CD14-positive monocyte (primary cell): ENCODE data around the gene EEF1AKMT2. TPM values are rescaled to one million over a fixed set of nuclear protein-coding genes. Genes with fewer than 3 reads are reported as not detected.
A peak's percentile ranks its signal among the peaks of the same experiment; 100 is the strongest.

Experiments
- DNase-seq, 3 donors: peaks; one replicate each; pipeline ENCODE4 v3.0.0-alpha.2; 2011 to 2022
- H2AFZ ChIP-seq: 2 replicates; pipeline ENCODE4 v1.6.0; 2012; ENCODE audit warnings: mild to moderate bottlenecking, low read depth, low read length, inconsistent platforms; ENCODE audit not compliant: insufficient read depth, poor library complexity, severe bottlenecking
- H3K27ac ChIP-seq, 2 donors: 1 replicate in 1 of 2; 2 replicates in 1 of 2; pipeline ENCODE4 v1.5.1; 2012 to 2013; ENCODE audit warnings: low read length in 2 of 2, control low read depth in 1 of 2, inconsistent platforms in 1 of 2, low read depth in 1 of 2, mild to moderate bottlenecking in 1 of 2
- H3K27me3 ChIP-seq, 2 donors: one replicate each; pipeline versions ENCODE4 v1.6.0 to v1.6.1; 2011 to 2013; ENCODE audit warnings: low read length in 2 of 2; ENCODE audit not compliant: control insufficient read depth in 2 of 2, insufficient read depth in 2 of 2
- H3K36me3 ChIP-seq, 2 donors: replicated peaks in 1 of 2; 1 replicate in 1 of 2; 2 replicates in 1 of 2; pipeline versions ENCODE4 v1.5.1 to v1.6.1; 2012 to 2013; ENCODE audit warnings: low read length in 2 of 2, control low read depth in 1 of 2, inconsistent platforms in 1 of 2, mild to moderate bottlenecking in 1 of 2; ENCODE audit not compliant: insufficient read depth in 2 of 2, control insufficient read depth in 1 of 2
- H3K4me1 ChIP-seq, 2 donors: 1 replicate in 1 of 2; 2 replicates in 1 of 2; pipeline versions ENCODE4 v1.5.1 to v1.6.1; 2012 to 2013; ENCODE audit warnings: low read length in 2 of 2, control low read depth in 1 of 2, inconsistent platforms in 1 of 2, mild to moderate bottlenecking in 1 of 2, moderate library complexity in 1 of 2; ENCODE audit not compliant: insufficient read depth in 2 of 2, control insufficient read depth in 1 of 2
- H3K4me2 ChIP-seq: replicated peaks from 2 replicates; pipeline ENCODE3; 2012; ENCODE audit warnings: low read length, moderate library complexity, mild to moderate bottlenecking; ENCODE audit not compliant: poor library complexity, severe bottlenecking; ENCODE audit errors: extremely low read depth
- H3K4me3 ChIP-seq, 3 experiments: fragments of 200-600 bp in 1 of 3; sonication (generic) in 1 of 3; replicated peaks in 1 of 3; 1 replicate in 2 of 3; 2 replicates in 1 of 3; pipeline ENCODE4 v1.5.1; 2011 to 2013; ENCODE audit warnings: low read length in 3 of 3, mild to moderate bottlenecking in 3 of 3, control low read depth in 2 of 3, low read depth in 2 of 3, inconsistent platforms in 1 of 3, moderate library complexity in 1 of 3
- H3K79me2 ChIP-seq: 2 replicates; pipeline ENCODE4 v1.6.0; 2012; ENCODE audit warnings: mild to moderate bottlenecking, control low read depth, inconsistent platforms, low read length, moderate library complexity; ENCODE audit not compliant: insufficient read depth
- H3K9ac ChIP-seq: 2 replicates; pipeline ENCODE4 v1.6.0; 2017; ENCODE audit warnings: low read length, mild to moderate bottlenecking; ENCODE audit not compliant: insufficient read depth, poor library complexity, severe bottlenecking
- H3K9me3 ChIP-seq, 2 donors: replicated peaks in 1 of 2; 1 replicate in 1 of 2; 2 replicates in 1 of 2; pipeline versions ENCODE4 v1.5.1 to v1.6.1; 2012 to 2013; ENCODE audit warnings: low read length in 2 of 2, control low read depth in 1 of 2; ENCODE audit not compliant: control insufficient read depth in 1 of 2, insufficient read depth in 1 of 2
- H4K20me1 ChIP-seq: 2 replicates; pipeline ENCODE4 v1.6.0; 2012; ENCODE audit warnings: mild to moderate bottlenecking, low read length, control low read depth, moderate library complexity; ENCODE audit not compliant: insufficient read depth
- H3K27ac Mint-ChIP-seq, 7 donors: one replicate each; pipeline ENCODE4 v1.8.0; 2020; ENCODE audit warnings: mild to moderate bottlenecking in 7 of 7, mixed read lengths in 7 of 7, moderate library complexity in 6 of 7, inconsistent platforms in 2 of 7
- H3K27me3 Mint-ChIP-seq, 3 donors: one replicate each; pipeline ENCODE4 v1.8.0; 2021 to 2022; ENCODE audit warnings: low read depth in 3 of 3, mild to moderate bottlenecking in 3 of 3, mixed read lengths in 3 of 3, moderate library complexity in 3 of 3, inconsistent platforms in 1 of 3
- H3K36me3 Mint-ChIP-seq, 2 donors: one replicate each; pipeline ENCODE4 v1.8.0; 2020; ENCODE audit warnings: mixed read lengths in 2 of 2, inconsistent platforms in 1 of 2, mild to moderate bottlenecking in 1 of 2
- H3K4me1 Mint-ChIP-seq: one replicate; pipeline ENCODE4 v1.8.0; 2020; ENCODE audit warnings: mild to moderate bottlenecking, mixed read lengths
- H3K4me3 Mint-ChIP-seq, 2 donors: one replicate each; pipeline ENCODE4 v1.8.0; 2020; ENCODE audit warnings: mild to moderate bottlenecking in 2 of 2, mixed read lengths in 2 of 2, moderate library complexity in 1 of 2
- H3K9me3 Mint-ChIP-seq, 7 donors: one replicate each; pipeline ENCODE4 v1.8.0; 2020 to 2022; ENCODE audit warnings: mixed read lengths in 7 of 7, mild to moderate bottlenecking in 6 of 7, moderate library complexity in 6 of 7, inconsistent platforms in 2 of 7
- WGBS: methylation state at CpG from one replicate; pipeline ENCODE4 v1.1.5; 2013; ENCODE audit warnings: missing lambda C conversion rate; ENCODE audit not compliant: insufficient coverage; 5-methylcytosine and 5-hydroxymethylcytosine counted together
- intact Hi-C, 2 donors: fragments of 100-400 bp; cut with micrococcal nuclease; formaldehyde crosslinking; loops; one replicate each; pipeline versions ENCODE4 v1.15.0 to v1.15.1; 2023
- polyA plus RNA-seq, 3 donors: library from polyadenylated mRNA; depleted of rRNA in 1 of 3; unstranded in 2 of 3; stranded (reverse) in 1 of 3; fragments of 300-500 nt in 2 of 3; fragments of >200 nt in 1 of 3; fragmentation: Illumina TruSeq in 2 of 3; gene quantifications; 1 replicate in 2 of 3; 2 replicates in 1 of 3; pipeline ENCODE4 v1.2.3, GENCODE V29; 2012 to 2021
- TF ChIP-seq, protein P1 (sequence below): fragments of 200-600 bp; IDR thresholded peaks from one replicate; pipeline ENCODE4 v1.8.0; 2022; ENCODE audit warnings: antibody characterized with exemption, mild to moderate bottlenecking

Gene EEF1AKMT2
- polyA plus RNA-seq, 3 donors, result 7.6 to 13.6 (median 8.2) TPM

DNA sequence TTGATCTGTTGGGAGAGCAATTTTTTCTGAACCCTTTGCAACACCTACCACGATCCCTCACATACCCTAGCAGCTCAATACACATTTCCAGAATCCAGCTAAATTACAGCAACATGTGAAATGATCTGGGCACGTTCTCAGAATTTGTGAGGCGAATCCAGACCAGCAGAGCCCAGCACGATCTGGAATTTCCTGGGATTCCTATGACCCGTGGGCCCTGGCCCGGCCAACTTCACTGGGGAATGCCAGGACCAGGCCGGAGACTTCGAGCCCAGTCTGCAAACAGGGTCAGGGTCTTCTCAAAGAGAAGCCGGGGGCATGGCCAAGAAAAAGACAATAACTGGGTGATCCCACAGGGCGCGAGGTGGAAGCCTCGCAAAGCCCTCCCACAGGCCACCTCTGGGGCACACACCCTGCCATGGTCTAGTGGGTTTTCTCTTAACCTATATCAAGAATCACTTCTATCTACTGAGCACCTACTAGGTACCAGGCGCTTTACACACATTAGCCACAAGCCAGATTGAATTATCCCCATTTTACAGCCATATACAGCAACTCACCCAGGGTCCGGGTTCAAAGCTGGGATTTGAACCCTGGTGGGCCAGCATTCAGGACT, 81.3 kb downstream of the EEF1AKMT2 start:
- WGBS, result 98% methylated on average over 13 of the region's 14 CpGs
- Mint-ChIP-seq H3K9me3 (no peaks in the 10 kb centered on the region), H3K27me3 (peaks cover 0 to 1% (median 0%) of the 10 kb centered on the region in 3 donors), H3K4me1 (peaks cover 65% of the 10 kb centered on the region), H3K36me3 (peaks cover 31 to 41% of the 10 kb centered on the region in 2 donors), H3K4me3 (peak overlapping the region in 1 of 2 donors; percentile 75), H3K27ac (peak overlapping the region; percentile 21 to 92 (median 76))
- H3K27ac ChIP-seq, result peak overlapping the region; percentile 37 to 77
- no peak for DNase-seq
- H3K4me1 ChIP-seq, result peaks cover 49 to 62% of the 10 kb centered on the region in 2 donors
- H3K79me2 ChIP-seq, result peaks cover 99% of the 10 kb centered on the region
- H2AFZ ChIP-seq, result no peak overlapping the region
- H3K4me2 ChIP-seq, result peak overlapping the region; percentile 48
- peak overlapping the region in 1 of 3 experiments; percentile 33 for H3K4me3 ChIP-seq
- peaks cover 18 to 20% of the 10 kb centered on the region in 2 donors for H3K36me3 ChIP-seq
- no peaks in the 10 kb centered on the region for H3K27me3 ChIP-seq
- intact Hi-C loops, result no loop called here
- peak overlapping the region; percentile 19 for H3K9ac ChIP-seq
- H4K20me1 ChIP-seq, result peaks cover 100% of the 10 kb centered on the region
- TF ChIP-seq, protein P1, sequence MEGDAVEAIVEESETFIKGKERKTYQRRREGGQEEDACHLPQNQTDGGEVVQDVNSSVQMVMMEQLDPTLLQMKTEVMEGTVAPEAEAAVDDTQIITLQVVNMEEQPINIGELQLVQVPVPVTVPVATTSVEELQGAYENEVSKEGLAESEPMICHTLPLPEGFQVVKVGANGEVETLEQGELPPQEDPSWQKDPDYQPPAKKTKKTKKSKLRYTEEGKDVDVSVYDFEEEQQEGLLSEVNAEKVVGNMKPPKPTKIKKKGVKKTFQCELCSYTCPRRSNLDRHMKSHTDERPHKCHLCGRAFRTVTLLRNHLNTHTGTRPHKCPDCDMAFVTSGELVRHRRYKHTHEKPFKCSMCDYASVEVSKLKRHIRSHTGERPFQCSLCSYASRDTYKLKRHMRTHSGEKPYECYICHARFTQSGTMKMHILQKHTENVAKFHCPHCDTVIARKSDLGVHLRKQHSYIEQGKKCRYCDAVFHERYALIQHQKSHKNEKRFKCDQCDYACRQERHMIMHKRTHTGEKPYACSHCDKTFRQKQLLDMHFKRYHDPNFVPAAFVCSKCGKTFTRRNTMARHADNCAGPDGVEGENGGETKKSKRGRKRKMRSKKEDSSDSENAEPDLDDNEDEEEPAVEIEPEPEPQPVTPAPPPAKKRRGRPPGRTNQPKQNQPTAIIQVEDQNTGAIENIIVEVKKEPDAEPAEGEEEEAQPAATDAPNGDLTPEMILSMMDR, result no peak
- H3K9me3 ChIP-seq, result no peaks in the 10 kb centered on the region

DNA sequence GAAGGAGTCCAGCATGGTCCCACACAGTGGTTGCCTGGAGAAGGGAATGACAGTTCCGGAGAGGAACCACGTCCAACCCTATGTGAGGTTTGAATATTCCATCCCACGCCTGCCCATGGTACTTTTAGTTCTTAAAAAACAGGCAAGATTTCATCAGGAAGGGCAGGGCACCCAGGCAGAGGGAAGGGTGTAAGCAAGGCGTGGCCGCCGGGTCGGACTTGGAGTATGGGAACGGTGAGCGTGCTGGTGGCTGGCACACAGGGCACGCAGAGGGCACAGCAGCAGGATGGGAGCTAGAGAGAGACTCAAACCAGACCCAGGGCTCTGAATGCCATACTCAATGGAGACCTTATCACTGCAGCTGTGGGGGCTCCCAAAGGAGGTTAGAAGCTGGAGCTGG, 81.8 kb downstream of the EEF1AKMT2 start:
- peaks cover 100% of the 10 kb centered on the region for H4K20me1 ChIP-seq
- H3K4me3 ChIP-seq, result peak overlapping the region in 1 of 3 experiments; percentile 33
- H3K36me3 Mint-ChIP-seq, result peaks cover 35 to 46% of the 10 kb centered on the region in 2 donors
- intact Hi-C loops, result loop anchor here in 1 of 2 donors (5.0 kb wide), 1 partner anchor 32 kb away; the partner anchor contains the start of gene FAM53B
- peaks cover 0 to 1% (median 0%) of the 10 kb centered on the region in 3 donors for H3K27me3 Mint-ChIP-seq
- no peaks in the 10 kb centered on the region for H3K27me3 ChIP-seq
- TF ChIP-seq, protein P1, result no peak
- H3K4me1 ChIP-seq, result peaks cover 49 to 62% of the 10 kb centered on the region in 2 donors
- peak overlapping the region; percentile 37 to 77 for H3K27ac ChIP-seq
- peaks cover 99% of the 10 kb centered on the region for H3K79me2 ChIP-seq
- H3K9me3 ChIP-seq, result no peaks in the 10 kb centered on the region
- H3K4me2 ChIP-seq, result peak overlapping the region; percentile 48
- WGBS, result 33% methylated on average over 10 of the region's 10 CpGs
- peaks cover 19 to 25% of the 10 kb centered on the region in 2 donors for H3K36me3 ChIP-seq
- H3K9ac ChIP-seq, result peak overlapping the region; percentile 19
- H3K4me1 Mint-ChIP-seq, result peaks cover 61% of the 10 kb centered on the region
- DNase-seq, result peak; percentile 30 to 48 (median 33)
- H2AFZ ChIP-seq, result no peak overlapping the region
- H3K27ac Mint-ChIP-seq, result peak overlapping the region; percentile 48 to 92 (median 84)
- no peaks in the 10 kb centered on the region for H3K9me3 Mint-ChIP-seq
- H3K4me3 Mint-ChIP-seq, result peak overlapping the region; percentile 56 to 75
